UCSD-AML1 (cell line): ENCODE measurements around the gene GOLGA8A.
A peak's percentile ranks its signal among the peaks of the same experiment; 100 is the strongest.
"Not testable (repeated sequence)": the region's sequence is repeated elsewhere in the genome, so short reads cannot be mapped to it uniquely, and the experiment has no call there.

ENCODE experiments used
- DNase-seq: peaks from one replicate; lab custom pipeline; 2025; ENCODE audit not compliant: unreplicated experiment; lab: John Stamatoyannopoulos, UW

The GOLGA8A gene

DNA sequence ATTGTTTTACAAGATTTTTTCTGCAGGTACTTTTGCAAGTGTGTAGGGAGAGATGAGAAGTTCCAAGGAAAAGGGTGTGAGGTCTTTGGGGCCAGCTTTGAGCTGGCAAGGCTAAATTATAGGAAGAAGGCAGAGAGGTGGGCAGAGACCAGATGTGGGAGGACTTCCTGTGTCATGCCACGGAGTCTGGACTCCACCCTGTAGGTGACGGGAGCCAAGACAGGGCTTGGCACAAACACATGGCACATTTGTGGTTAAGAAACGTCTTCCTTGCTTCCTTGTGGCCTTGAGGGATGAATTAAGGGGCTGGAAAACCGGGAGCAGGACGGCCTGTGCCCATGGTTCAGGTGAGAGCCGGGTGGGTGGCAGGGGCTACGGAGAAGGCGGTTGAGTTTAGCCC is 19.2 kb downstream of the GOLGA8A start:
- DNase-seq = peak; percentile 12

DNA sequence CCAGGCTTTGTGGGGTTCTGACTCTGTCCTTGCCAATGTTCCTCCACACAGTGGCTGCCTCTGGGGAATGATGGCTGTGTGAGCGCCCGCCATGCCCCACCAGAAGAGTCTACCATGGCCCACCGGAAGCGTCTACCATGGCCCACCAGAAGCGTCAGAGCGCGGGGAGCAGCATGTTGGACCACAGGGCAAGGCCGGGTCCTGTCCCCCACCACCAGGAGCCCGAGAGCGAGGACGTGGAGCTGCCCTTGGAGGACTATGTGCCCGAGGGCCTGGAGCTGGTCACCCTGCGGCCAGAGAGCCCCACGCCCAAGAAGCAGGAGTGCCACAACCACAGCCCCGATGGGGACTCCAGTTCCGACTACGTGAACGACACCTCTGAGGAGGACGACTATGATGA is 28.1 kb downstream of the GOLGA8A start:
- not testable (repeated sequence) for DNase-seq

DNA sequence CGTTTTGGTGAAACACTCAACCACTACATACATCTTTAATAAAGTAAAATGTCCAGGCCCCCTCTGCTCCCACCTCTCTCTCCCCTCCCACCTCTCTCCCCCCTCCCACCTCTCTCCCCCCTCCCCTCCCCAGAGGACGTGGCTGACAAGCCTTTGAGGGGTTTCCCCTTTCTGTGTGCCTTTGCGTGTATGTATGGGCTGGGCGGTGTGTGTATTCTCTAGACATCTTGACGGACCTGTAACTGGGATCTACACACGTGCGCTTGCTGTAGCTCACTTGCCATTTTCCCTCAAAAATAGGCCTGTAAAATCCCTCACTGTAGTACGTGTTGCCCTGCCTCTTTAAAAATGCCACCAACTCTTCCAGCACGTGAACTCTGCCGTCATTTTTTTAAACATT is 28.6 kb downstream of the GOLGA8A start:
- not testable (repeated sequence) for DNase-seq

DNA sequence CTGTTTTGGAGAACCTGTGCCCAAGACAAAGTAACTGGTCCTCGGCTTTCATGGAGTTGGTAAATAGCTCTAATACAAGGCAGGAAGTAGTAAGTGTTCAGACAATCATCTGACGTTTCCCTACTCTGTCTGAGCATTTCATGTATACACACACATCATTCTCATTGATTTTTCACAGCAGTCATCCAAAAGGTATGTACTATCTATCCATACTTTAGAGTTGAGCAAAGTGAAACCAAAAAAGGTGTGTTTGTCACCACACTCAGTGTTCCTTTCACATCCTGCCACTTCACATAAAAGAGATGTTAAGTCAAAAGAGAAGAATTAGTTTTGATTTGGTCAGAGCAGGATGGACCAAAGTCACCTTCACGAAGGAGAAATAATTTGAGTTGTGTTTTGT is 33.7 kb downstream of the GOLGA8A start:
- DNase-seq = not testable (repeated sequence)

DNA sequence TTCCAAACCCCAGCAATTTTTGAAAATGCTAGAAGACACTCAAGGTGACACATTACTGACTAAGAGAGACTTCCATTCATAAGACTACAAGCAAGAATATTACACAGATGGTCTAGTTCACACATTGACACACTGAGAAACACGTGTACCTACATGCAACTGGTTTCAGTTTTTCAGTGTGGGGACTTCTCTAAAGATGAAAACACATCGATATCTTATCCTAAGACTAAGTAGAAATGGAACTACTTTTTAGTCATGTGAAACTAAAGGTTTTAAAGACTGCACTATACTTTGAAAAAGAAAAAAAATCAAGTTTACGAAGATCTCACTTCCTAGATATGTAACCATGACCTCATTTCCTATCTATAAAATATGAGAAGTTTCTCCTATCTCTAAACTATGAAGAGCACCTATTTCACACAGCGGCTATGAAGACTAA is 34.4 kb downstream of the GOLGA8A start:
- not testable (repeated sequence) for DNase-seq

DNA sequence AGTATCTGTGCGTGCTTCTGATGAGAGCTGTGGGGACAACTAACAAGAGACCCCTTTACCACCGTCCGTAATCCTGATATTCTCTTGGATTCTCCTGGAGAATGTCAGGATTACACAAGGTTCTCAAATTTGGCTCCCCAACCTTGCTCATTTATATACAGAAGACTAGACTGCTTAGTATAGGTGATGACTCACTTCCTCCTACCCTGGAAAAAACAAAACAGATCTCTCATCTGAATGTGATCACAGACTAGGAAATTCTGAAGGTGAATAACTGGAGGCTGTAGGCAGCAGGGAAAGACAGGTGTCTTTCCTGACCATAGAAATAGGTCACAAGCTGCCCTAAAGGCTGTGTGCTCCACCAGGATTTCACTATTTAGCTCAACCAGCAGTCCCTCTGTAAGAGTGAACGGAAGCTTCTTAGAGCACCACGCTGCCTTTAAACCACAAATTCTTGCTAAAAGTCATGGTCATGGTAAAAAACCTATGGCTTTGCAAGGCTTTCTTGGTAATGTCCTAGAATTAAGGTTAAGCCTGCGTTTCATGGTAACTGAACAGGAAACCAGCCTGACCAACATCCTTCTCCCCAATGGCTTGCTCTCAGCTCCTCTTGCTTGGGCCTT is 39.9 kb downstream of the GOLGA8A start:
- not testable (repeated sequence) for DNase-seq

DNA sequence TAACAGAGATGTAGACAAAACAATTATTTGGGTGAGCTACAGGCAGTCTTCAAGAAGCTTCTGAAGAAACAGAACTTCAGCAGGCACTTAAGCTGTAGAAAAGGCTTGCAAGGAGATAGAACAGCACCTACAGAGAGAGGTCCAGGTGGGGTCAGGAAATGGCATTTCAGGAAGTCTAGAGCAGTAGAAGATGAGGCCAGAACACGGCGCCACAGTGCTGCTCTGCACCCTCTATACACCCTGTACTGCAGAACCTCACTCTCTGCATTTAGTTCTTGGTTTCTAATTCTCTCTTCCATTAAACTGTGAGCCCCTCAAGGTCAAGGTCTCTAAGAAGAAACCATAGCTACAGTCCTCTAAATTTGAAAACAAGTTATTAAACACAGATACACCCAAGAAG is 44.6 kb downstream of the GOLGA8A start:
- DNase-seq = not testable (repeated sequence)

DNA sequence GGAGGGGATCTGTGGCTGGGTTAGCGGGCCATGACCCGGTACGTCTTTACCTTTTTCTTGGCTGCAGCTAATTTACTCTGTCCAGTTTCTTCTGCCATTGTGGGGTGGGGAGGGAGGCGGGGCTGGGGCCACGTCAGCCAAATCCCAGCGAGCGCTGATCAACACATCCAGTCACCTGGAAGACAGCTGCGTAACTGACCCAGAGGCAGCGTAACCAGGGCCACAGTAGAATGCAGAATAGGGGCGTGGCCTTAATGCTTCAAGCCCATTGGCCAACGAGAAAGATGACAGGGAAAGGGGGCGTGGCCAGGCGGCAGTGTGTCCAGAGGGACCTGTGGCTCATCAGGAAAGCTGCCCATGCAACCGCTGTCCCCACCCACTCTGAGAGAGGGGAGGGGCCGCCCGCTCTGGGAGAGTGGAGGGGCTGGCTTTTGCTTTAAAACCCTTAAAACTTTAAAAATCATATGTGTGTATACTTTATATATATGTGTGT is 48.0 kb downstream of the GOLGA8A start:
- DNase-seq = not testable (repeated sequence)
